ENCODE results near the gene TIMM50. TPM values are rescaled to one million over a fixed set of nuclear protein-coding genes. Genes with fewer than 3 reads are reported as not detected.

The TIMM50 gene
- total and polyA plus RNA-seq, 2 of the 13 experiments (the other 11 are each of a cell fraction or from before 2014, with no cell fraction given), result 91.1 to 92.5 TPM

GRCh38 chr19:39445196-39446111 lies 35.2 kb upstream of the TIMM50 start, which contains the start of gene SUPT5H (continued):
- TF ChIP-seq HMGXB3 (CRISPR knock-in tag; IDR thresholded peaks at IDR 0.05; ENCODE audit: borderline replicate concordance) (peak; percentile 73; the same call in 1 of the 2 replicates), SNRNP70 (IDR thresholded peaks at IDR 0.05; ENCODE audit: low read depth, low read length) (no peak), ZNF362 (CRISPR knock-in tag; IDR thresholded peaks at IDR 0.05; ENCODE audit: borderline replicate concordance) (peak; percentile 73; the same call in 1 of the 2 replicates), ELF4 (CRISPR knock-in tag; IDR thresholded peaks at IDR 0.05; ENCODE audit: borderline replicate concordance) (peak; percentile 91), ZNF639 (CRISPR knock-in tag; conservative IDR thresholded peaks at IDR 0.05) (peak; percentile 92), EEA1 (CRISPR knock-in tag; IDR thresholded peaks at IDR 0.05; ENCODE audit: borderline replicate concordance) (peak; percentile 71; the same call in 1 of the 2 replicates), PRDM10 (CRISPR knock-in tag; IDR thresholded peaks at IDR 0.05; ENCODE audit: low read depth) (peak; percentile 60; the same call in 1 of the 2 replicates), HNRNPLL (IDR thresholded peaks at IDR 0.05; ENCODE audit: low read depth, low read length, poor library complexity, severe bottlenecking) (peak; percentile 91), ZBTB34 (CRISPR knock-in tag; IDR thresholded peaks at IDR 0.05) (0 out of 2 replicates have a peak, but pooled peaks have one; percentile 26), ATF7 (IDR thresholded peaks at IDR 0.05) (no peak), ATF7 (CRISPR knock-in tag; IDR thresholded peaks at IDR 0.05) (no peak; the same call in 1 of the 2 replicates), POGK (CRISPR knock-in tag; conservative IDR thresholded peaks at IDR 0.05) (peak; percentile 85)

Data from HepG2 (cell line).